Stimulated activated CD8-positive, alpha-beta memory T cell treated with anti-CD3 and anti-CD28 coated beads, Interleukin-12 subunit alpha, Interleukin-12 subunit beta, amount 100 ng/mL, for 24 hours (primary cell): ENCODE data around the gene PEX1.
"Not testable (repeated sequence)": the region's sequence is repeated elsewhere in the genome, so short reads cannot be mapped to it uniquely, and the experiment has no call there.

Source experiments
- DNase-seq: peaks from one replicate; pipeline ENCODE4 v3.0.0-alpha.2; 2020; ENCODE audit errors: extremely low read depth

Gene PEX1

DNA sequence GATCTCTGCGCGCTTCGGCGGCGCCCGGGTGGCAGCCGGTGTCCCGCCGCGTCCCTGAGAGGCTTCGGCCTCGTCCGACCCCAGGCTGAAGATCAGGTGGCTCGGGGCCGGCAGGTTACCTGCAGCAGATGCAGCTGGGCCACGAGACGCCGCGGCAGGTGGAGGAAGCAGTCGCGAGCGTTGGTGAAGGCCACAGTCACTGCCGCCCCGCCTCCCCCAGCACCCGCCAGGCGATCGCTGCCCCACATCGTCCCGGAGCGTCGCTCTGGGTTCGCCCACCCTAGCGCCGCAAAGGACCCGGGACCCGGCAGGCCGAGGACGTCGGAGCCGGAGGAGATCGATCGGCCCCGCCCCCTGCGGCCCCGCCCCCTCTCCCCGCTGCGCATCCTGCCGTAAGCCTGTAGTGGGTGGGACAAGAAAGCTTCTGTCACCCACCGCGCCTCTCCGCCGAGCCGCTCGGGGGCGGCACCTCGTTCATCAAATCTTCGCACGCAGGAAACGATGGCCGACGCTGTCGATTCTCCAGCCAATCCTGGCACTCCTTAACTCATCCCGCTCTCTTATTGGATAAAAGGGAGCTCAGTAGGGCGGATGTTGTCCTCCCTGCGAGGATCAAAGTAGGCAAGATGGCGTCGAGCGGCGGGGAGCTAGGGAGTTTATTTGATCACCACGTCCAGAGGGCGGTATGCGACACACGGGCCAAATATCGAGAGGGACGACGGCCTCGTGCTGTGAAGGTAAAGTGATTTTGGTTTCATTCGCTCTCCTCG is at the start of gene PEX1, which contains the start of gene RBM48:
PEX1 (minus strand) TSS at position 333 of the 770 bp plus-strand sequence; CDS start at position 248, 85 bp downstream.
RBM48 (plus strand) TSS at position 608 of the 770 bp plus-strand sequence; CDS start at position 627, 19 bp downstream.
- peak; percentile 87 for DNase-seq

DNA sequence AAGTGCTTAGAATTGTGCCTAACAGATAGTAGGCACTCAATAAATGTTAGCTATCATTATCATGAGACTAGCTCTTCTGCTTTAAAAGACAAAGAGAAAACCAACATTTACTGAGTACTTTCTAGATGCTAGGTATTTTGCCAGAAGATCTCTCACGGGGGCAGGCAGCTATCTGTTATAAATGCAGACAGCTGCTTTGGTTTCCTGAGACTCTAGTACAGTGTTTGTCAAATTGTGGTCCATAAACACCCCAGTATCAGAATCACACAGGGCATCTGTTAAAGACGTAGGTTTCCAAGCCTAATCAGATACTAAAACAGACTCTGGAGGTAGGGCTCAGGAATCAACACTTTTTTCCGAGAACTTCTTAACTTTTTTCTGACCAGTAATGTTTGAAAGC is 48.0 kb upstream of the PEX1 start:
- no peak for DNase-seq

DNA sequence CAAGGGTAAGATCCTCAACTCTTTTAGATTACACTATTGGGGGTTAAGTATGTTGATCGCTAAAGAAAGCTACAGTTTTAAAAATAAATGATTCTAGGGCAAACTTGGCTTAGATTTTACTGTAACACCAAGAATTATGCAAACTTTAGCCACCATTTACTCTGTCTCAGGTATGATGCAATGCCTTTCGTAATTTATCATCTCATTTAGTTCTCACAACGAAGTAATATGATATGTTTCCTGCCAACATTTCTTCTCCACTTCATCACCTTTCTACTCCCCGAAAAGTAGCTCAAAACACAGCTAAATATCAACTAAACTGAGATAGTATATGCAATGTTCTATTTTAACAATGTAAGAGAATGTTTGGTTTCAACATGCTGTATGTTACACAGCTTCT is 40.8 kb upstream of the PEX1 start:
- DNase-seq = no peak

DNA sequence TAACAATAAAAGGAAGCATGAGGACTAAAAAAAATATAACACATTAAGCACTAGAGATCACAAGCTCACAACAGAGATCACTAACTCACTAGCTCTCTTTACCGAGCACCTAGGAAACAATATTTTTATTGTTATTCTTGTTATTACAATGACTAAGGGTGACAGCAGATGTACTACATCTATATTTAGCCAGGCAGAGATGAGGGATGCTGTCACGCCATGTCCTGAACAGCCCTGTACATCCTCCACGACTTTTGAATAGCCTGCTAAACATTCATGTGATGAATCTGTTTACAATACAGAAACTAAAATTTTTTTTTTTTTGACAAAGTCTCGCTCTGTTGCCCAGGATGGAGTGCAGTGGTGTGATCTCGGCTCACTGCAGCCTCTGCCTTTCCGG is 39.1 kb upstream of the PEX1 start:
- DNase-seq = no peak

DNA sequence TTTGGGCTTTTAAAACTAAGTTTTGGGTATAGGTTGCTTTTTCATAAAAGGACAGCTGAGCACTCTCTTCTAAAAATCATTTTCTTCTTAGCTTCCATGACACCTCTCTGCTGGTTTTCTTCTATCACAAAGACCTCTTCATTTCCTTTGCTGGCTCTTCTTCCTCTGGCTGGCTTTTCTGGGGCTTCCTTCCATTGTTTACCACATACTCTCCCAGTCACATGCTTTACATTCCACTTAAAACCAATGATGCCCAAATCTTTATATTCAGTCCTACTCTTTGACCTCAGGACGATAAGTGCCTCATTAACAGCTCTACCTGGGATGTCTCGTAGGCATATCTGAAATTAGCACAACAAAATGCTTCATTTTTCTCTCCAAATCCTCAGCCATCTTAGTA is 35.0 kb upstream of the PEX1 start:
- no peak for DNase-seq

DNA sequence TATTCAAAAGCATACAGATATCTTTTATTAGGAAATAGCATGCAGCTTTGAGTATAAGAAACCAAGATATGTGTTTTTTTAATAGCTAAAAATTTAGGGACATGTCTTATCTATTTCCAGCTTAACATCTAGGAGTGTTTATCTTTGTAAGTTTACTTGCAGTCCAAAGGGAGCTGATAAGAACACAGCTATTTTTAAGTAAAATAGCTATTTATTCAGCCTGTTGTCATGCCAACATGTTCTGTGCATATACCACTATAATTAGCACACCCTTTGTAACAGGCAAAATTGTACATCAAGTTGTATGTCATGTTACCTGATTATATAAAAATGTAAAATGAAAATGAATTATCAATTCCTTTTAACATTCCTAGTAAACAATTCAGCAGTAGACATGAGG is 32.3 kb upstream of the PEX1 start:
- no peak for DNase-seq

DNA sequence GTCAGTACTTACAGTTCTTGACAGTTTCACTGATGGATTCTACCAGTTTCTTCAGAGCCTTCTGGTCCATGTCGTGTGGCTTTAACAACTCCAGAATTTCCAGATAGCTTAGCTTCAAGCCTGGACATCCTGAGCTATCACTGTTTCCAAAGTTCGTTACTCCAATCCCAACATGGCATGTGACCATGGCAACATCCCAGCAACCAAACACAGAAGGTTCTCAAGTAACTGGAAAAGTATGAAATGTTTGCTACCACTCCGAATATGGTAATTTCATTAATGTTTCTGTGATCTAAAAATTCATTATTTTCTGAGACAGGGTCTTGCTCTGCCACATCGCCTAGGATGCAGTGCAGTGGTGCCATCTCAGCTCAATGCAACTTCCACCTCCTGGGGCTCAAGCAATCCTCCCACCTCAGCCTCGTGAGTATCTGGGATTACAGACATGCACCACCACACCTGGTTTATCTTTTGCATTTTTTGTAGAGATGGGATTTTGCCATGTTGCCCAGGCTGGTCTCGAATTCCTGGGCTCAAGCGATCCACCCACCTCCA is 29.6 kb upstream of the PEX1 start:
- no peak for DNase-seq

DNA sequence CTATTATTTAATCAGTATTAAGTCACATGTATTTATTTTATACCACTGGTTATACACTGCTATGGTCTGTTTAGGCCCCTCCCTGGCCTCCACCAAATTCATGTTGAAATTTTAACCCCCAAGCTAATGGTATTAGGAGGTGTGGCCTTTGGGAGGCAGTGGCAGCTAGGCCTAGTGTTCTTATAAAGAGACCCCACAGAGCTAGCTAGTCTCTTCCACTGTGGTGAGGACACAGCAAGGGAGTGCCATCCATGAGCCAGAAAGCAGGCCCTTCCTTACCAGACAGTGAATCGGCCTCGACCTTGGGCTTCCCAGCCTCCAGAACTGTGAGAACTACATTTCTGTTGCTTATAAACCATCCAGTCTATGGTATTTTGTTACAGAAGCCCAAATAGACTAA is 28.9 kb upstream of the PEX1 start:
- DNase-seq = no peak

DNA sequence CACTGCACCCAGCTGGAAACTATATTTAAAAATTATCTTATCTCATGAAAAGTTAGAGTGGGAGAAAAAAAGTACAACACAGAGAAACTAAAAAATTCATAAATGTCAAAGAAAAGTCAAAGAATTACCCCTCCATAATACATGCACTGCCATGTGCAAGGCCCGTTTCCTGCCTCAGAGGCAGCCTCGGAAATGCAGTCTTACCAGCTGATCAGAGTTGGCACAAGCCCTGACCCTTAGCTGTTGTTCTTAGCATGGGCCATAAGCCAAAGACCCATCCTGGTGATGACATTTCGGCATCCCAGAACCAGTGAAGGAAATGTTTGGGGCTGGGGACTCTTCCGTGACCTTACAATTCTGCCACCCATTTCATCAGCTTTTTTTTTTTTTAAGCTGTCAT is 21.9 kb upstream of the PEX1 start:
- no peak for DNase-seq

DNA sequence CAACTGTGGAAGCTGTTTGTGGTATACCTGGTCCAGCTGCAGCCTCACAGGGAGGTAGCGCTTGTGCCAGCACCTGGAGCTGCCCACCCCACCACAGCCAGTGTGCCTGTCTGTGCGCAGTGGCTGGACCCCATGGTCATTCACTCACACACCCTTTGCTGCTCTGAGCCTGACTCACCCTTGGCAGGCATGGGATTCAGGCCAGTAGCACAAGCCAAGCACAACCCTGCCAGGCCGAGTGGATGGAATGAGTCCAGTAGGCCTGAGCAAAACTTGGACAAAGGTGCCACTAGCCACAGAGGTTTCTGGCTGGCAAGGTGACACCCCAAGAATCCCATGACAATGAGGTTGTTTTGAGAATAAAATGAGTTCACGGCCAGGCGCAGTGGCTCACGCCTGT is 19.3 kb upstream of the PEX1 start:
- DNase-seq = no peak

DNA sequence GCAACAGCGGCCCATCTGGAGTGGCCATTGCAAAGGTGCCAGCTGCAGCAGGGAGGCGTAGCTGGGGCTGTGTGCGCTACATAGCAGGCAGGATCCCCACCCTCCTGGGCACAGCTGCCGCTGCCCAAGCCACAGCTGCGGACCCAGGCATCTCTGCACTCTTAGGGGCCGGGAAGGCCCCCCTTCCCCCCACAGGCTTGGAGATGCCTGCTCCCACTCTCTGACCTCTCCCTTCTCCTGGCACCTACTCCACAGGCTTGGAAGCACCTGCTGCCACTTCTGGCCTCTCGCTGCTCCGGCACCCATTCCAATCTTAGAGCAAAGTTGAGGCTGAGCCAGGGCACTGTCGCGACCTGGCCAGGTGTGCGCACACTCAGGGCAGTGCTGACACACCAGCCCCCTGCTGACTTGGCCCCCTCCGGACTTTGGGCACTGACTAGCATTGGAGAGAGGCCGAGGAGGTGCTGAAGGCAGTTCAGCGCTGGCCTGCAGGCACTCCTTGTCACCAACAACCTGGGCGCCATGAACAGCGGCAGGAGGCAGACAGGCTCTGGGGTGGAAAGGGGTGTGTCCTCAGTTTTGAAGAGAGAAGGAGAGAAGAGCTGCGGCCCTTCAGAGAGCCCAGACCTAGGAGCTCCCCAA is 18.7 kb upstream of the PEX1 start:
- no peak for DNase-seq

DNA sequence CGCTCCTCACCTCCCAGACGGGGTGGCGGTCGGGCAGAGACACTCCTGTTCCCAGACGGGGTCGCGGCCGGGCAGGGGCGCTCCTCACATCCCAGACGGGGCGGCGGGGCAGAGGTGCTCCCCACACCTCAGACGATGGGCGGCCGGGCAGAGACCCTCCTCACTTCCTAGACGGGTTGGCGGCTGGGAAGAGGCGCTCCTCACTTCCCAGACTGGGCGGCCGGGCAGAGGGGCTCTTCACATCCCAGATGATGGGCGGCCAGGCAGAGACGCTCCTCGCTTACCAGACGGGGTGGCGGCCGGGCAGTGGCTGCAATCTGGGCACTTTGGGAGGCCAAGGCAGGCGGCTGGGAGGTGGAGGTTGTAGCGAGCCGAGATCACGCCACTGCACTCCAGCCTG is 16.8 kb upstream of the PEX1 start:
- not testable (repeated sequence) for DNase-seq

DNA sequence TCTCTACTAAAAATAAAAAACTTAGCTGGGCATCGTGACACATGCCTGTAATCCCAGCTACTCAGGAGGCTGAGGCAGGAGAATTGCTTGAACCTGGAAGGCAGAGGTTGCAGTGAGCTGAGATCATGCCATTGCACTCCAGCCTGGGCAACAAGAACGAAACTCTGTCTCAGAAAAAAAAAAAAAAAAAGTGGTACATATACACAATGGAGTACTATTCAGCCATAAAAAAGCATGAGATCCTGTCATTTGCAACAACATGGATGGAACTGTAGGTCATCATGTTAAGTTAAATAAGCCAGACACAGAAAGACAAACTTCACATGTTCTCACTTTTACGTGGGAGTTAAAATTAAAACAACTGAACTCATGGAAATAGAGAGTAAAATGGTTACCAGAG is 15.2 kb upstream of the PEX1 start:
- not testable (repeated sequence) for DNase-seq

DNA sequence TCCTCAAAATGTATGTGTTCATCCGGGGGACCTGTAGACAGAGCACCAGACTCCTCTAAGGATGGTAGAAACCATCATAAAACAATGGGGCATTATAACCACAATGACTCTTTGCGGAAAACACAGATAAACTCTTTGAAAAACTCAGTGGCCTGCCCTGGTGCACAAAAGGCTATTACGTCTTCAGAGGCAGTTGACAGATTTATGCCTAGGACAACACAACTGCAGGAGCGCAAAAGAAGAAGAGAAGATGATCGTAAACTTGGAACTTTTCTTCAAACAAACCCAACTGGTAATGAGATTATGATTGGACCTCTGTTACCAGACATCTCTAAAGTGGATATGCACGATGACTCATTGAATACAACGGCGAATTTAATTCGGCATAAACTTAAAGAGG is 6.3 kb upstream of the PEX1 start:
- DNase-seq = no peak

DNA sequence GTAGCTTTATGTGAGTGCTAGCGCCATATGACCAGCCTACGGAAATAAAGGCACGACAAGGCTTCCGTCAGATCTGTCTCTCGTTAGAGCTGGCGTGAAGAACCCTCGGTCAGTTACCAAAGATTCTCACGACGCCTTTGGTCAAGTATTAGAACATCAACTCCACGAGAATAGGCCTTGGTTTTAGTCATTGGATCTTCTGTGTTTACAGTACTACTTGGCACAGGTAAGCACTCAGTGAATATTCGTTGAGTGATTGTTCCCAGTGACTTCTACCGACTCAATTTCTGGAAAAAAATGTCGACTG is 591 bp upstream of the PEX1 start:
- DNase-seq = no peak

DNA sequence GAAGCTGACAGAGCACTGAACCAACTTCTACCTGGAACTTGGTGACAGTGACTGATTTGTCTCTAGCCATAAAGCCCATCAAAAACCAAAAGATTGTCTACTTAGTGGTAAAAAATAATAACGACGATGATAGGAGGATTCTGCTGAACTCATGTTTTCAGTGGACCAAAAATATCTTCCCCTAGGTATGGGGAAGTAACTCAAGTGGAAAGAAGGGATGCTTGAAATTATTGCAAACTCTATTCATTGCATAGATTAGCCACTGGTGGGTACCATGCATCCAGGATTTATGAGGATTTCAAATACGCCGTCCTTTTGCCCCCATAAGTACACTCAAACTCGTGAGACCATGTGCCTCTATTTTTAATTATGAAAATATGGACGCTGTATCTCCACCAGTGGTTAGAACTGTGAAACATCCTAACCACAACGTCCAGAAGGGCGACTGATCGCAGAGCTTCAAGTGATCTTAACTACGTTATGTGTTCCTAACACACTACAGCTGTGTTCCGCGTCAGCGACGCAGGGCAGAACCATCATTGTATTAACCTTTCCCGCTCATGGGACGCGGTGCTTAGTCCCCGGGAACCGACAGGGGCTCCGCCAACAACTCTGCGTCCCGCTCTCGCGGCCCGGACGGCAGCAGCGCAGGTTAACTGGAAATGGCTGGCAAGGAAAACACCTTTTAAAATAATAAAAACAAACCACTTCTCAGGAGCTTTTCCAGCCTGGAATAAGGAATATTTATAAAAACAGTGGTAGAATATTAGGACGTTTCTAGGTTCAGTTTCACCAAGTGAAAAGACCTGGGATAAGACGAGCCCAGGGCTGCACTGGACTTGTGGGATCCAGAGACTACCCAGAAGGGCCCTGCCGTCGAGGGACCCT is 776 bp downstream of the PEX1 start:
- DNase-seq = no peak

DNA sequence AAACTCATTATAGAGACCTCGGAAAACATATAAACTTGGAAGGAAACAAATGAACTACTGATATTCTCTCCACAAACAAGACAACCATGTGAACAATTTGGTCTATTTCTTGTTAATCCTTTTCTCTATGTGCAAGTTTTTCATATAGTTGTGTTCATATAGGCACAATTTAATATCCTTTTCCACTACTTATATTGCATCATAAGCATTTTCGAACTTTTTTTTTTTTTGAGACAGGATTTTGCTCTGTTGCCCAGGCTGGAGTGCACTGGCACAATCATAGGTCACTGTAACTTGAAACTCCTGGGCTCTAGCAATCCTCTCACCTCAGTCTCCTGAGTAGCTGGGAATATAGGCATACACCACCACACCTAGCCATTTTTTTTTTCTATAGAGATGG is 5.2 kb downstream of the PEX1 start:
- DNase-seq = no peak

DNA sequence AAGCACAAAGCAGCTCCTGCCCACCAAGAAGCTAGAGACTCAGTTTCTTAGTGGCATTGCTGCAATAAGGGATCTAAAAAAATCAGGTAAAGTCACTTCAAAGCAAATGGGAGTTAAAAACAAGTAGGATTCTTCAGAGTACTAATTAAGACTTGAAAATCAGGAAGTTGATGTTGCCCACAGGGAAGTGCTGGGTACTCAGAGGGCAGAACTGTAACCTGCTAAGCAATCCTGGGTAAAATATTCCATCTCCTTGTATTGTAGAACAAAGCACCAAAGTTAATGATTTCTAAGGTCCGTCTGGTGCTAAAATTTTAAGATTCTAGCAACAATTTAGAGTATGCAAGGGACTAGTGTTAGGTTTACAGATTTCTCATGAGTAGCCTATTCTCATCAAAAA is 8.3 kb downstream of the PEX1 start:
- no peak for DNase-seq

DNA sequence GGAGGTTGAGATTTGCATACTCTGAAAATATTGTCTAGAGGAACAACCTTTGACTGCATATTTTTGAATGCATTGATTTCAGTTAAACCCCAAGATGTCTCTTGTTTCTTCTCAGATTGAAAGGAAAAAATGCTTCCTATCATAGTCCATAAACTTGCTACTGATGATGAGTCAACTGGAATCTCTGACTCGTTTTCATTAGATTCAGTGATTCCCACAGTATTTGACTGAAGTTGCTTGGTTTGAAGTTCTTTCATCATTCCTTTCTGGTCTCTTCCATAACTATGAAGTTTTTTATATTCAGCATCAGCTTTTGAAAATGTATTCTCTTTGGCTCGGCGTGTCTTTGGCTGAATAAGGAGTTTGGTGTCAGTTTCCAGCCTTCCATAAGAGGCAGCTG is 10.7 kb downstream of the PEX1 start:
- no peak for DNase-seq

DNA sequence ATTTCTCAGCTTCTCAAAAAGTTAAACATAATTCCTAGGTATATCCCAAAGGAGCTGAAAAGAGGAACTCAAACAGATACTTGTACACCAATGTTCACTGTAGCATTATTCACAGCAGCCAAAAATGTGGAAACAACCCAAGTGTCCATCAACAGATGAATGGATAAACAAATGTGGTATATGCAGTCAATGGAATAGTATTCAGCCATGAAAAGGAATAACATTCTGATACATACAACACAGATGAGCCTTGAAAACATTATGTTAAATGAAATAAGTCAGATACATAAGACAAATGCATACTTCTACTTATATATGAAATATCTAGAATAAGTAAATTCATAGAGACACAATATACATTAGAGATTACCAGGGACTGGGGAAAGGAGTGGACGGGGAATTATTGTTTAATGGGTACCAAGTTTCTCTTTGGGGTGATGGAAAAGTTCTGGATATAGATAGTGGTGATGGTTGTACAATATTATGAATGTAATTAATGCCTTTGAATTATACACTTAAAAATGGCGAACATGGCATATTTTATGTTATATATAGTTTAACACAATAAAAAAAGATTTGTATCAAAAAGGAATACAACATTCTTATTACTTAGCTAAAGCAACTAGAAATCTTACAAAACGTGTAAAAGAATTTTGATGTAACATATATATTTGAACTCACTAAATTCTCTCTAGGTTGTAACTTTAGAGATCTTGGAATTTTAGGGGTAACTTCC is 15.0 kb downstream of the PEX1 start:
- DNase-seq = no peak

DNA sequence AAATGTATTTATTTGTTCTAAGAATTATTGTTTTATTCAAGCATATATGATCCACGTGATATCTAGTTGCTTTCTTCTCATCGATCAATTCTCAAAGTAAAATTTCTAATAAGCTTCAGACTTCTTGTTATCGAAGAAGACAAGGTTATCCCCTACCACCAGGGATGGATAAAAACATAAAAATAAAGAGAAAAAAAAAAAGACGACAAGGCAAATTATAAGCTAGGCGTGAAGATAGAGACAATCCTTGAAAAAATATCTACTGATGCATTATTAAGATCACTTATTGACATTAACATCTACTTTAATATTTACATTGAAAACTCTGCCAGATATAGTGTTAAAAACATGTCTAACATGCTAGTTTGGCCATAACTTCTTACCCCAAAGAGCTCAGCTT is 19.4 kb downstream of the PEX1 start:
- no peak for DNase-seq

DNA sequence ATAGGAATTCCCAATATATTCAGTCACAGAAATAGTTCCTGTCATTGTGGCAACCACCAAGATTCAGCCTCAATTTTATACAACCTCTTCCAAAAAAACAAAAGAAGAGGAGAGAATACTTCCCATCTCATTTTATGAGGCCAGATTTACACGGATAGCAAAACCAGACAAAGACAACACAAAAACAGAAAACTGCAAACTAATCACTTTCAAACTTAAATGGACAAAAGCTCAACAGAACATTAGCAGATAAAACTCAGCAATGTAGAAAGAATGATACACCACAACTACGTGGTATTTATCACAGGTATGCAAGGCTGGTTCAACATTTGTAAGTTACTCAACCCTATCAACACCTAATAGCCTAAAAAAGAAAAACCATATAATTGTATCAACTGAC is 22.0 kb downstream of the PEX1 start:
- no peak for DNase-seq
